HG03066 (cell line): ENCODE measurements around the gene CNPY4.

Experiments used
- ATAC-seq: cut with Tn5 transposase; IDR thresholded peaks from one replicate; pipeline ENCODE4 v1.9.1; 2021; ENCODE audit warnings: low read depth; ENCODE audit not compliant: unreplicated experiment

CNPY4 gene

DNA sequence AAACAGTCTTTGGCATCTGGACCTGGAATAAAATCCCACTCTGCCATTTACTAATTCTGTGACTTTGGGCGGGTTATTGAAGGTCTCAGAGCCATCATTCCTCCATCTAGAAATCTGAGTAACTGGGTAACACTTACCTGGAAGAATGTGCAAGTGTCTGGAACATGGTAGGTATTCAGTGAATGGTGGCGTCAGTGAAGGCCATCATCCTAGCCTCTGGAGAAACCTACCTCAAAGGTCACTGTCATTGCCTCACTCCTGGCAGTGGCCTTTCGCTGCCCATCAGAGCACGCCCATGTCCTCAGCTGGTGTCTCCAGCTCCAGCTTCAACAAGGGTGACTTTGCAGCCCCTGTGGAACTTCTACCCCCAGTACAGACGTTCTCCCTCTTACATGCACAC lies 44.4 kb downstream of the CNPY4 start:
- ATAC-seq = no peak

DNA sequence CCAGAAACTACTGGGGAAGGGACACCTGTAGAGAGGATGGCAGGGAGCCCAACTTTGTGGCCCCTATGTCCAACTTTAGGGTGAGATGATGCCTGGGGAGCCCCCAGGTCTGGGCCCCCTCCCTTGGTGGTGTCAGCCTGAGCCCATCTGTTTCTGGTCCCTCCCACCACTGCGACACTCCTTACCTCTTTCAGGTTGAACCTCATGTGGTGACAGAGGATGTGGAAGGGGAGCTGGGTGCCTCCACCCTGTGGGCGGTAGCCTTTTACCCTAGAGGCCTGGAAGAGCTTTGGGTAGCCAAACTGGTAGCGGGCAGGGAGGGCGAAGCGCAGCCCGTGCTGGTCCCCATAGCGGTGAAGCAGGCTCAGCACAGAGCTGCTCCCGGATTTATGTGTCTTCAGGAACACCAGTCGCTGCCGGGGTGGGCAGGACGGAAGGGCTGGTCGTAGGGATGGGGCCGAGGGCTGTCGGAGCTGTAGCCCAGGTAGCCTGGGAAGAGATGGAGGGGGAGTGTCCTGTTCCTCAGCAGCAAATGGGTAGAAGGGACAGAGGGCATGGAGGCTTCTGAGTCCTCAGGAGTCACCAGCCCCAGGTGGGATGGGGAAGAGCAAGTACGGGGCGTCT lies 47.0 kb downstream of the CNPY4 start:
- ATAC-seq = no peak

GRCh38 chr7:100166970-100167911 lies 47.8 kb downstream of the CNPY4 start:
- no peak for ATAC-seq

GRCh38 chr7:100167912-100168323 lies 48.5 kb downstream of the CNPY4 start:
- no peak for ATAC-seq

GRCh38 chr7:100169147-100169850 lies 49.9 kb downstream of the CNPY4 start:
- no peak for ATAC-seq

DNA sequence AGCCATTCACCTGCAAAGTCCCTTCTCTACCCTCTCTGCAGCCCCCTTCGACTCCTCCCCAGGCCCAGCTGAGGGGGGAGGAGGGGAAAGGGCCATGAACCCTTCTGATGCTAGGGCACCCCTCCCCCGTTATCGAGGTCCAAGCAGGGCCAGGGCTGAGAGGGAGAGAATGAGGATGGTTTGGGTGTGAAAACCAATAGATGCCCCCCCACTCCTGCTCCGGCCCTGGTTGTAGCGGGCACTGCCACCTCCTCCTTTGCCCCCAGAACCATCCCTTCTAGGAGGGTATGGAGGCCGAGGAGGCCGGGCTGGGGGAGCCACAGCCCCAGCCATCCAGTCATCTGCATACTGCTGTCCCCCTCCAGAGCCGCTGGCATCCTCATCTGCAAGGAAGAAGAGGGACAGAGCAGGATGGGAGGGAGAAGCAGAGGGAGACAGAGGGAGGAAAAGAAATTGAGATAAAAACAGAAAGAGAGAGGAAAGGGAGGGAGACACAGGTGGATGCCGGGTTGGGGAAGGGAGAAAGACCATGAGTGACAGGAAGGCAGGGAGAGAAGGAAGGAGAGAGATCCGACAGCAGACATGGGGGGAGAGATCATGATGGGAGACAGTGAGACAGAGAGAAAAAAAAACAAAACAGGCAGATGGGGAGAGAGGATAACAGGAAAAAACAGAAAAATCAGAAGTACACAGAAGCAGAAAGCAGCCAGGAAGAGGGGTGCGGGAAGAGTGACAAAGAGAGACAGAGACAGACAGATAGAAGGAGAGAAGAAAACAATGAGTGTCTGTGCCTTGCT lies 50.9 kb downstream of the CNPY4 start:
- ATAC-seq = no peak

GRCh38 chr7:100171087-100171681 lies 51.8 kb downstream of the CNPY4 start:
- ATAC-seq = no peak

GRCh38 chr7:100171840-100172239 lies 52.4 kb downstream of the CNPY4 start:
- ATAC-seq = no peak

DNA sequence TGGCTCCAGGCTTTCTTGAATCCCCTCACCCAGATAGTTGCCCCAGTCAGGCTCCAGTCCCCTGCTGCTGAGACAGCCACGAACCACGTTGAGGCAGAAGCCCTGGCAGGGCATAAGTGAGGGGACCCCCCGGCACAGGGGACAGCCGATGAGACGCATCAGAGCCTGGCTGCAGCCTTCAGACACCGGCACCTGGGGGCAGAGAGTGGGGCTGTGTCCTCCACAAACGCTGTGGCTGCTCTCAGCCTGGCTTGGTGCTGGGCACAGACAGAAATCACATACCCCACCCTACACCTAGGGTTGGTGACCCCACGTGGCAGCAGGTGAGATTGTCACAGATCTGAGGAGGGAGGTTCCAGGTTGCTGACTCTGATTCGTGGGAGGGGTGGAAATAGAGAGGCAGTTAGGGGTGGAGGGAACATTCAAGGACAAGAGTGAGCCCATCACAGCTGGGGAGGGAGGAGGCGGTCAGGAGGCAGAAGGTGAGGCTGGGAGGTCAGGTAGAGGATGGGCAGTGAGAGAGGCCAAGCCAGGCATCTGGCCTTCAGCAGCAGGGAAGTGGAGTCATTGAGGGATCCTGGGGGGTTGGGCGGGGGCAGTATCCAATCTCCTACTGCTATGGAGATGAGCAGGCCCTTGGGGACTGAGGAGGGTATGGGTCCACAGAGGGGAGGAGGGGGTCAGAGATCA lies 54.5 kb downstream of the CNPY4 start:
- ATAC-seq = no peak

DNA sequence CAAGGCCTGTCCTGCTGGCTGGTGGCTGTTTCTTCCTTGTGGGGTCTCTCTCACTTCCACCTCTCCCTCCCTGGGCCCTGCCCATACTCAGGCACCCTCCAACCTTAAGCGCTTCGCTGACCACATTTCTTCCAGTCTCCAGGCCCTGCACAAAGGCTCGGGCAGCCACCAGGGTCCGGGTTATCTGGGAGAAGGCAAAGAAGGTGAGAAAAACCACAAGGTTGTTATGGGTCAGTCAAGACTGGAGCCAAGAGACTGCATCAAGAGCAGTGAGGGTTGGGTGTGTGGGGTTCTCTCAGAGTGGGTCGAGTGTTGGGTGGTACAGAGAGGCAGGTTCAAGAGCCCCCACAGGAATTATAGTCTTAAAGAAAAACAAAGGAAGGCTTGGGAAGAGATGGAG lies 55.1 kb downstream of the CNPY4 start:
- no peak for ATAC-seq
